H1 (cell line): ENCODE measurements around the gene ASTN2. TPM values are rescaled to one million over a fixed set of nuclear protein-coding genes. Genes with fewer than 3 reads are reported as not detected.

ENCODE experiments used
- CTCF ChIA-PET: fragments of 300-600 bp; sonication (Branson Sonifier 250); formaldehyde crosslinking; loops from one replicate; lab custom pipeline; 2021; ENCODE audit not compliant: partially characterized antibody; lab: Charles Lee
- POLR2A ChIA-PET: fragments of 300-600 bp; sonication (Branson Sonifier 250); formaldehyde crosslinking; loops from one replicate; lab custom pipeline; 2021; ENCODE audit warnings: inconsistent platforms; ENCODE audit not compliant: partially characterized antibody; lab: Charles Lee
- DNase-seq, 2 experiments: peaks; one replicate each; pipeline versions ENCODE4 v3.0.0 to v3.0.0-alpha.2; 2010 to 2022; ENCODE audit warnings: low spot score in 2 of 2, low read depth in 1 of 2, mixed read lengths in 1 of 2
- FAIRE-seq: peaks from 2 replicates; lab custom pipeline; 2011; peaks lifted over from hg19 to GRCh38; lab: Jason Lieb, UNC
- H2AFZ ChIP-seq: 2 replicates; pipeline ENCODE4 v1.8.1; 2012; ENCODE audit warnings: low read length, inconsistent platforms
- H2AK5ac ChIP-seq: 2 replicates; pipeline ENCODE4 v1.6.1; 2013; ENCODE audit warnings: low read depth, low read length
- H2BK120ac ChIP-seq: replicated peaks from 2 replicates; pipeline ENCODE3; 2013; ENCODE audit warnings: low read depth, low read length, inconsistent platforms
- H2BK12ac ChIP-seq: 2 replicates; pipeline ENCODE4 v1.6.1; 2013; ENCODE audit warnings: low read depth, low read length
- H2BK15ac ChIP-seq: 2 replicates; pipeline ENCODE4 v1.6.1; 2013; ENCODE audit warnings: low read length
- H2BK20ac ChIP-seq: 2 replicates; pipeline ENCODE4 v1.6.1; 2013; ENCODE audit warnings: low read length
- H2BK5ac ChIP-seq: 2 replicates; pipeline ENCODE4 v1.6.1; 2013; ENCODE audit warnings: low read depth, low read length
- H3K14ac ChIP-seq: 2 replicates; pipeline ENCODE4 v1.6.1; 2013; ENCODE audit warnings: inconsistent platforms; ENCODE audit not compliant: insufficient read length
- H3K18ac ChIP-seq: 2 replicates; pipeline ENCODE4 v1.6.1; 2013; ENCODE audit warnings: low read length; ENCODE audit errors: extremely low read depth
- H3K23ac ChIP-seq: 2 replicates; pipeline ENCODE4 v1.6.1; 2013; ENCODE audit warnings: inconsistent platforms; ENCODE audit not compliant: insufficient read length
- H3K23me2 ChIP-seq: 2 replicates; pipeline ENCODE4 v1.6.1; 2013; ENCODE audit warnings: low read depth, low read length
- H3K27ac ChIP-seq: 2 replicates; pipeline ENCODE4 v1.6.1; 2011; ENCODE audit warnings: low read depth, low read length, inconsistent platforms
- H3K27me3 ChIP-seq, 4 experiments: replicated peaks in 1 of 4; 1 replicate in 1 of 4; 2 replicates in 3 of 4; pipeline versions ENCODE4 v1.6.1 to v1.8.1; 2011 to 2013; ENCODE audit warnings: low read length in 3 of 4, mild to moderate bottlenecking in 3 of 4, inconsistent platforms in 2 of 4, mixed read lengths in 2 of 4, moderate library complexity in 1 of 4; ENCODE audit not compliant: control insufficient read depth in 3 of 4, insufficient read depth in 3 of 4; ENCODE audit errors: extremely low read depth in 1 of 4
- H3K36me3 ChIP-seq, 4 experiments: 2 replicates each; pipeline versions ENCODE4 v1.6.1 to v1.8.1; 2011 to 2013; ENCODE audit warnings: mild to moderate bottlenecking in 4 of 4, low read length in 3 of 4, moderate library complexity in 2 of 4, control low read depth in 1 of 4, inconsistent platforms in 1 of 4; ENCODE audit not compliant: insufficient read depth in 4 of 4, control insufficient read depth in 2 of 4
- H3K4ac ChIP-seq: replicated peaks from 2 replicates; pipeline ENCODE3; 2013; ENCODE audit warnings: low read length, low read depth, mixed read lengths, inconsistent platforms; ENCODE audit not compliant: insufficient read length
- H3K4me1 ChIP-seq, 4 experiments: replicated peaks in 1 of 4; 1 replicate in 1 of 4; 2 replicates in 3 of 4; pipeline versions ENCODE4 v1.6.1 to v1.8.1; 2011 to 2013; ENCODE audit warnings: low read length in 3 of 4, inconsistent platforms in 2 of 4, mixed read lengths in 1 of 4; ENCODE audit not compliant: insufficient read depth in 4 of 4, control insufficient read depth in 3 of 4
- H3K4me2 ChIP-seq, 2 experiments: 2 replicates each; pipeline versions ENCODE4 v1.6.1 to v1.8.1; 2011 to 2013; ENCODE audit warnings: low read depth in 2 of 2, low read length in 2 of 2, control low read depth in 1 of 2, inconsistent platforms in 1 of 2, mild to moderate bottlenecking in 1 of 2; ENCODE audit not compliant: insufficient read depth in 1 of 2
- H3K4me3 ChIP-seq, 4 experiments: fragments of 200-600, 300-600 bp in 1 of 4; sonication (generic), shearing (Covaris generic), sonication (Bioruptor Twin) in 1 of 4; 2 replicates each; pipeline versions ENCODE4 v1.5.1 to v1.8.1; 2011 to 2016; ENCODE audit warnings: low read length in 4 of 4, low read depth in 3 of 4, control low read depth in 2 of 4, inconsistent platforms in 2 of 4, mild to moderate bottlenecking in 2 of 4, mixed read lengths in 1 of 4, moderate library complexity in 1 of 4; ENCODE audit not compliant: insufficient read depth in 2 of 4; ENCODE audit errors: extremely low read depth in 1 of 4
- H3K56ac ChIP-seq: replicated peaks from 2 replicates; pipeline ENCODE3; 2013; ENCODE audit warnings: low read depth, mild to moderate bottlenecking, mixed read lengths, low read length, inconsistent platforms; ENCODE audit not compliant: insufficient read length
- H3K79me1 ChIP-seq: 2 replicates; pipeline ENCODE4 v1.6.1; 2013; ENCODE audit warnings: low read depth, low read length, control low read depth
- H3K79me2 ChIP-seq, 2 experiments: 2 replicates each; pipeline versions ENCODE4 v1.6.1 to v1.8.1; 2012 to 2013; ENCODE audit warnings: low read length in 2 of 2, mild to moderate bottlenecking in 2 of 2, inconsistent platforms in 1 of 2; ENCODE audit not compliant: insufficient read depth in 2 of 2, control insufficient read depth in 1 of 2
- H3K9ac ChIP-seq, 4 experiments: replicated peaks in 1 of 4; 1 replicate in 1 of 4; 2 replicates in 3 of 4; pipeline versions ENCODE4 v1.6.1 to v1.8.1; 2011 to 2013; ENCODE audit warnings: low read depth in 3 of 4, low read length in 3 of 4, control low read depth in 2 of 4, mild to moderate bottlenecking in 2 of 4, moderate library complexity in 2 of 4, inconsistent platforms in 1 of 4; ENCODE audit errors: extremely low read depth in 1 of 4
- H3K9me3 ChIP-seq, 2 experiments: 2 replicates each; pipeline versions ENCODE4 v1.6.1 to v1.8.1; 2012 to 2013; ENCODE audit warnings: mild to moderate bottlenecking in 2 of 2, moderate library complexity in 2 of 2, control low read depth in 1 of 2, inconsistent platforms in 1 of 2, low read depth in 1 of 2, low read length in 1 of 2, mixed read lengths in 1 of 2; ENCODE audit not compliant: insufficient read depth in 2 of 2
- H4K20me1 ChIP-seq, 2 experiments: replicated peaks in 1 of 2; 2 replicates each; pipeline versions ENCODE3 to v1.8.1; 2011 to 2013; ENCODE audit warnings: inconsistent platforms in 2 of 2, low read length in 2 of 2, mild to moderate bottlenecking in 1 of 2; ENCODE audit not compliant: insufficient read depth in 2 of 2, control insufficient read depth in 1 of 2
- H4K5ac ChIP-seq: 2 replicates; pipeline ENCODE4 v1.6.1; 2013; ENCODE audit warnings: low read length, low read depth, mixed read lengths, inconsistent platforms; ENCODE audit not compliant: insufficient read length
- H4K8ac ChIP-seq: 2 replicates; pipeline ENCODE4 v1.8.0; 2013; ENCODE audit warnings: mild to moderate bottlenecking, moderate library complexity, low read length, inconsistent platforms; ENCODE audit not compliant: insufficient read depth; ENCODE audit errors: extremely low read depth
- H4K91ac ChIP-seq: replicated peaks from 2 replicates; pipeline ENCODE3; 2013; ENCODE audit warnings: low read length, mixed read lengths, inconsistent platforms; ENCODE audit not compliant: insufficient read length
- BACH1 ChIP-seq: IDR thresholded peaks from 2 replicates; pipeline ENCODE4 v1.6.1; 2012; ENCODE audit warnings: low read length, improper control_type of control experiment
- JUN ChIP-seq: IDR thresholded peaks from 2 replicates; pipeline ENCODE4 v1.6.1; 2011; ENCODE audit warnings: low read depth, mild to moderate bottlenecking, improper control_type of control experiment, low read length
- JUND ChIP-seq: IDR thresholded peaks from 2 replicates; pipeline ENCODE4 v1.6.1; 2011; ENCODE audit warnings: mild to moderate bottlenecking, improper control_type of control experiment, low read length
- WGBS, 2 experiments: shearing (Covaris generic) in 1 of 2; methylation state at CpG; one replicate each; pipeline versions ENCODE4 v1.1.6 to v1.1.7; 2013 to 2015; ENCODE audit warnings: low lambda C conversion rate in 2 of 2, mixed read lengths in 2 of 2, inconsistent platforms in 1 of 2, low coverage in 1 of 2, missing lambda C conversion rate in 1 of 2; ENCODE audit not compliant: insufficient replicate concordance in 2 of 2, insufficient coverage in 1 of 2, insufficient read length in 1 of 2; ENCODE audit errors: extremely low coverage in 1 of 2, missing lambda C conversion rate in 1 of 2; 5-methylcytosine and 5-hydroxymethylcytosine counted together
- polyA plus RNA-seq, 7 experiments: library from polyadenylated mRNA; depleted of rRNA in 3 of 7; stranded (reverse) in 5 of 7; unstranded in 2 of 7; fragments of >200 nt in 5 of 7; fragments of 200-250 nt in 2 of 7; gene quantifications; 1 replicate in 5 of 7; 2 replicates in 1 of 7; 4 replicates in 1 of 7; pipeline versions ENCODE4 v1.2.1 to v1.2.3, GENCODE V29; 2011 to 2013; ENCODE audit warnings: missing spikeins in 2 of 7, mixed read lengths in 2 of 7
- total RNA-seq: library from RNA; stranded (reverse); fragmentation: NEBNext Ultra II Directional; extraction: Animal tissue kit (Norgen Biotek cat#: 25700); gene quantifications from 2 replicates; pipeline ENCODE4 v1.2.1, GENCODE V29; 2021
- TF ChIP-seq, protein P1 (sequence below): IDR thresholded peaks from 2 replicates; pipeline ENCODE4 v1.6.1; 2012; ENCODE audit warnings: inconsistent platforms

Gene ASTN2
- total and polyA plus RNA-seq, 2 of the 8 experiments (the other 6 are each of a cell fraction or from before 2014, with no cell fraction given) = 8.2 to 13.7 TPM

DNA sequence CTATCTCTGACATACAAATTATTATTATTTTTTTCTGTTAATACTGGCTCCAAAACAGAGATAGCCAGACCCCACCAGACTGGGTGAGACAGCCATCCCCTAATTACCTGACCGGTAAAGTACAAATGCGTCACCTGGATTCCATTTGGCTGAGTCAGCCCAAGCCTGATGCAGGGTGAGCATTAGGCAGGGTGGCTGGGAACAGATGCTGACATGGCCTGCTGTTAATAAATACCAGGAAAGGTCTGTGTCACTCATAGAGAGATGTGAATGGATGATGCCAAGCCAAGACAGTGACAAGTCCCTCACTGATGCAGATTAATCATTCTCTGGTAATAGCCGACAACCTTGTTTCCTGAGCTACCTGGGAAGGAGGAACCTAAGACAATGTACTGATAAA lies 544.3 kb downstream of the ASTN2 start:
- no peak overlapping the region for H2AFZ ChIP-seq
- CTCF ChIA-PET = interaction anchor here (0.9 to 4.4 kb wide), 3 partner anchors 12 to 106 kb away, joined by 3 to 40 read pairs (median 3); no protein-coding TSS in a partner anchor
- no peak overlapping the region for H2BK120ac ChIP-seq
- H2BK5ac ChIP-seq = peak overlapping the region; percentile 35; the same call in 1 of the 2 replicates
- no peaks in the 10 kb centered on the region; the same call in 1 of the 2 replicates for H3K23me2 ChIP-seq
- no peaks in the 10 kb centered on the region for H4K20me1 ChIP-seq
- H3K4me3 ChIP-seq = no peak overlapping the region
- H3K79me2 ChIP-seq = no peaks in the 10 kb centered on the region
- H4K8ac ChIP-seq = no peak overlapping the region
- H3K23ac ChIP-seq = no peak overlapping the region
- POLR2A ChIA-PET = no interaction called here
- 67% methylated on average over 3 of the region's 3 CpGs; no CpG with 5 or more reads in 1 of the 2 experiments for WGBS, 2 experiments
- H4K91ac ChIP-seq = no peak overlapping the region
- H2BK15ac ChIP-seq = peak overlapping the region; percentile 72; the same call in 1 of the 2 replicates
- H3K9me3 ChIP-seq = no peaks in the 10 kb centered on the region
- H3K9ac ChIP-seq = no peak overlapping the region
- H3K27me3 ChIP-seq = no peaks in the 10 kb centered on the region
- no peak overlapping the region for H3K56ac ChIP-seq
- peak overlapping the region; percentile 40; the same call in 1 of the 2 replicates for H2AK5ac ChIP-seq
- no peak overlapping the region; the same call in 1 of the 2 replicates for H3K18ac ChIP-seq
- H3K36me3 ChIP-seq = no peaks in the 10 kb centered on the region
- no peak overlapping the region for H3K4me2 ChIP-seq
- no peak overlapping the region for H3K14ac ChIP-seq
- H3K79me1 ChIP-seq = no peaks in the 10 kb centered on the region
- H2BK12ac ChIP-seq = peak overlapping the region; percentile 92; the same call in 1 of the 2 replicates
- TF ChIP-seq BACH1 = peak; percentile 54; the same call in 1 of the 2 replicates
- 0 out of 2 replicates have a peak, but pooled peaks have one; percentile 55 for TF ChIP-seq JUN
- TF ChIP-seq, protein P1, sequence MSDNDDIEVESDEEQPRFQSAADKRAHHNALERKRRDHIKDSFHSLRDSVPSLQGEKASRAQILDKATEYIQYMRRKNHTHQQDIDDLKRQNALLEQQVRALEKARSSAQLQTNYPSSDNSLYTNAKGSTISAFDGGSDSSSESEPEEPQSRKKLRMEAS = no peak
- TF ChIP-seq JUND = peak; percentile 93
- 0 out of 2 replicates have a peak overlapping the region, but pooled peaks have one; percentile 86 for H2BK20ac ChIP-seq
- DNase-seq (peak; percentile 43 to 46), FAIRE-seq (peak; percentile 39)
- H3K27ac ChIP-seq = no peak overlapping the region
- no peak overlapping the region for H4K5ac ChIP-seq
- H3K4ac ChIP-seq = no peak overlapping the region
- peaks cover 0 to 6% (median 3%) of the 10 kb centered on the region in 4 experiments; a peak in 4 of 7 replicates for H3K4me1 ChIP-seq
